Medulla oblongata (tissue), 1 donor: ENCODE measurements around the gene RASA3.
A peak's percentile ranks its signal among the peaks of the same experiment; 100 is the strongest.
"Not testable (repeated sequence)": the region's sequence is repeated elsewhere in the genome, so short reads cannot be mapped to it uniquely, and the experiment has no call there.

ENCODE experiments used
- DNase-seq: peaks from one replicate; pipeline ENCODE4 v3.0.0-alpha.2; 2015; ENCODE audit errors: extremely low spot score

The RASA3 gene

DNA sequence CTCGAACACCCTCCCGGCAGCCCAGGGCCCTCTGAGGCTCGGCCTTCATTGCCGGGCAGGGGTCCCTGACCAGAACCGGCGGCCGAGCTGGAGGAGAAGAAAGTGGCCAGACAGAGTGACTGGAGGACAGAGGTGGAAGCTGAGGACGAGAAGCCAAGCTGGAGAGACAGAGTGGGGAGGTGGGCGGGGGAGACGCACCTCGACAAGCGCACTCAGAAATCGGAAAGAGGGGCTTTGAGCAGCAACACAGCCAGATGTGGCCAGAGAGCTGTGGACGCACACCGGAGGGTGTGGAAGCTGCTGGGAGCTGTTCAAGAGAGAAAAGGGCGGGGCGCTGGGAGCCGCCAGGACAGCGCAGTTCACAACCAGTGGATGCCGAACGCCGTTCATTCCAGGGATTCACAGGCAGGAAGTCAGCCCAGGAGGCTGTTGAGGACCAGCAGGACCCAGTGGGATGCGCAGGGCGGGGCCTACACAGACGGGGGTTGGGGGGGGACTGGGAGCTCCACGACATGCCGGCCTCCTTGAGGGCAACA lies 130.3 kb downstream of the RASA3 start:
- DNase-seq: no peak

GRCh38 chr13:114001331-114002008 lies 131.0 kb downstream of the RASA3 start:
- DNase-seq: no peak

DNA sequence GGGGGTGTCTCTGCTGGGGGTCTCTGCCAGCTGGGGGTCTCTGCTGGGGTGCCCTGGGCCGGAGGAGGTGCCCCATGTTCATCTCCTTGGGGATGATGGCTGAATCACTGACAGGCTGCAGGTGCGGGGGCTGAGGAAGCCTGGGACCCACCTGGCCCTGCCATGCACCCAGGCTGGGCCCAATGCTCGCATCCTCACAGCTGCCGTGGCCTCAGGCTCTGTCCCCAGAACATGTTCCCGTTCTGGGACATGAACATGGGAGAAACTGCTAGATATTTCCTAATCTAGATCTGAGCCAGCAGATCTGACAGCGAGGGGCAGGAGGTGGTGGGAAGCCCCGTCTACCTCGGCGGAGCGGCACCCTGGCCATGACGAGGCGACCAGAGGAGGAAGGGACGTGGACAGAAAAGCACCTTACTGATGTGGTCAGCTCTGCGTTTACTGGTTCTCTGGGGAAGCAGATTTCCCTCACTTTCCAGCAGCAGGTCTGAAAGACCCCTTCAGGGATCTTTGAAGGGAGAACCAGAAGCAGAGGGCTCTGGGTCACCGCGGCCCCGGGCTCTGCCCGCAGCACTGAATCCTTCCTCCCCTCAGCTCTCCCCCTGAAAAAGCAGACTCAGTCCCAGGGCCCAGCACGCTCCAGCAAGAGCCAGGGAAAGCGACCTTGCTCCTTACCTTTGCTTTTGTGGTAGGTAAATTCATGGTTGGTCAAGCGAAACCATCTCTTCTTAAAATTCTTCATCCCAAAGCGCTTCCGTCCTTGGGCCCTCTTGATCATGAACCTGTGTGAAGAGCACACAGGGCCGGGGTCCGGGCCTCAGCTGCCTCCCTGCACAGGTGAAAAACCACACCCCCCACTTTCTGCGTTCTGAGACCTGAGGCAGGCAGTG lies 132.0 kb downstream of the RASA3 start:
- no peak for DNase-seq

DNA sequence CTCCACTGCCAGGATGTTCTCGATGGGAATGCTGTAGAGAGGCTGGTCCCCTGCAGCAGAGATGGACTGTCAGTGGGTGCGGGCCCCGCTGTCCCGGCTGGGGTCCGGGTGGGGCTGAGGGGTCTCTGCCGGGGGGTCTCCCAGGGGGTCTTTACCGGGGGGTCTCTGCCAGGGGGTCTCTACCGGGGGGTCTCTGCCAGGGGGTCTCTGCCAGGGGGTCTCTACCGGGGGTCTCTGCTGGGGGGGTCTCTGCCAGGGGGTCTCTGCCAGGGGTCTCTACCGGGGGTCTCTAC lies 132.9 kb downstream of the RASA3 start:
- no peak for DNase-seq

GRCh38 chr13:113998781-113999617 lies 133.4 kb downstream of the RASA3 start:
- DNase-seq: no peak

DNA sequence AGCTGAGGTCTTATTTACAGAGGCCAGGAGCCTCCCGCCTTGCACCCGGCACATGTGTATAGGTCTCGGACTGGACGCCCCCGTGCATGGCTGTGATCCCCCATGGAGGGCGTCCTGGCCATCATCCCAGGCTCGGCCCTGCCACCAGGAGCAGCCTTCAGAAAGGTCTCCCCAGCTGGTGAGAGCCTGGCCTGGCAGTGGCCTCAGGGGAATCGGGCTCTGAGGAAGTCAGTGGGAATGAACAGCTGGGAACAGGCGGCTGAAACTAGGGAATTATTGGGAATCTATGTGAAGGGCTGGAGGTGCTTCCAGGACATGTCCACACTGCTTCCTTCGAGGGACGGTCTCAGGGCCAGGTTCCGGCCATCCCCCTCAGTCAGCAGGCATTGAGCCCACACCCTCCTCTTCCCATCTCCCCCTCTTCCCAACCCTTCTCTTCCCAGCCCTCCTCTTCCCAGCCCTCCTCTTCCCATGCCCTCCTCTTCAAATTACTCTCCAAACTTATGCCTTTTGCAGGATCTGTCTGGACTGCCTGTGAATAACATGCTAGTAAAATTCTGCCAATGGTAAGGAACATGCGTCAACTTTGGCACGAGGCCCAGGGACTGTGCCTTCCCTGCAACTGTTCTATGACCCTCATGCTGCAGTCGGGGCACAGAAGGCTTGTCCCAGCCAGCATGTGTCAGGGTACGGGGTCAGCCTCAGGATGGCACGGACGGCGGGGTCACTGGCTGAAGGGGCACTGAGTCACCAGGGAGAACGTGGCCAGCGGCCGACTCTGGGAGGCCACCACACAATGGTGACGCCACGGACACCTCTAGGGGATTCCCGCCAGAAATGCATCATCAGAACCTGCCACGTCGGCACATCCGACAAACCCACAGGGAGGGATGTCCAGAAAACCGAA lies 134.3 kb downstream of the RASA3 start:
- no peak for DNase-seq

DNA sequence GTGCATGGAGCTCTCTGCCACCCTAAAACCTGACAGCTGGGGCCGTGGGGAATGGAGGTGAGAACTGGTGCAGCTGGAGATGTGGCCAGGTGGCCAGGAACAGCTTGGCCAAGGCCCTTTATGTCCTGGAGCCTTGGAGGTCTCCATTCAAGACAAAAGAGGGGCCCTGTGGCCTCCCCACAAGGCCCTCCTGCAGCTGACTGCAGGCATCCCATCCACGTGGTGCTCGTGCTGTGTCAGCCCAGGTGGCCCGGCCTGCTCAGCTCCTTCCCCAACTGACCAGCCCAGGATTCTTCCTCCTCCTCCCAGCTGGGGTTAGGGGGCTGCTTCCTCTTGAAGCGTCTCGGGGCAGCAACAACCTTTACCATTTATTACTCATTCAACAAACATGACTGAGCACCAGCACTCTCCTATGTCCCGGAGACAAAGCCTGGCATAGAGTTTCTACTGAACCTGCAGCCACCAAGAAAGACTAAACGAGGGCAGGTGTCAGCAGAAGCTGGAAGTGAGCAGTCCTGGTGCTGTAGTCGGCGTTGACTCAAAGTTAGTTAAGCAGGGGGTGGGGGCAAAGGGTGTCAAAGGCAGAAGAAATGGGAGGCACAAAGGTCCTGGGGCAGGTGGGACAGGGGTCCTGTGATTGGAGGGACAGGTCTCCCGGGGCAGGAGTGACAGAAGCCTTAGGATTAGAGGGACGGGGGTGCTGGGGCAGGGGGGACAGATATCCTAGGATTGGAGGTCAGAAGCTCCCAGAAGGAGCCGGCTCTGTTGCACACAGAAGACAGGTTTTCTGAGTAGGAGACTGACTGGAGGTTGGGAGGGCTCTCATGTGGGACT lies 135.3 kb downstream of the RASA3 start:
- DNase-seq: no peak

GRCh38 chr13:113996081-113996911 lies 136.1 kb downstream of the RASA3 start:
- no peak for DNase-seq

GRCh38 chr13:113995051-113995601 lies 137.3 kb downstream of the RASA3 start:
- DNase-seq: no peak

DNA sequence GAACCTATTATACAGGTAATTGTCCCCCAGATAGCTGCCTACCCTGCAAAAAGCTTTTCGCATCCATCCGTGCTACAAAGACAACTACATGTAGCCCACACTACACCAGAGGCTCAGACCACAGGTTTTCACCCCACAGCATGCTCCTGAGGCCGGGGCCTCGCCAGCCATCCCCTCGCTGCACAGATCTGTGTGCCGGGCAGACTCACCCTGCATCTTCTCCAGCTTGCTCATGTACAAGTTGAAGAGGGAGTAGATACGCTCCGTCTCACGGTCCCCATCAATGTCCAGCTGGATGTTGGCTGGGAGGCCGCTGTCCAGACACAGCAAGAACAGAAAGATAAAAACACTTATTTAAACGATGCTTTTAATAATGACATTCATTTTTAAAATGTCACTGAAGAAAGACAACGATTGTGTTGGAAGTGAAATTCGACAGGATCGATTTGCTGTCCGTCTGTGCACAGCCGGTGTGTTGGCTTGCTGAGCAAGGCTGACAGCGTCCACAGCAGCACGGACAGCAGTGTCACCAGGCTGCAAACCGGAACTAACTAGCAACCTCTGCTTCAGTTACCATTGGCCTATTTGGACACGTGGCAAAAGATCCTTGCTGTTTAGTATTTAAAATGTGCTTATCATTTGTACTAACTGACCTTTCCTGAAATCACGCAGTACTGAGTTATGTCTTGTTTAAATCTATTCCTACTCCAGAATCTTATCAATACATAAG lies 140.0 kb downstream of the RASA3 start:
- no peak for DNase-seq

DNA sequence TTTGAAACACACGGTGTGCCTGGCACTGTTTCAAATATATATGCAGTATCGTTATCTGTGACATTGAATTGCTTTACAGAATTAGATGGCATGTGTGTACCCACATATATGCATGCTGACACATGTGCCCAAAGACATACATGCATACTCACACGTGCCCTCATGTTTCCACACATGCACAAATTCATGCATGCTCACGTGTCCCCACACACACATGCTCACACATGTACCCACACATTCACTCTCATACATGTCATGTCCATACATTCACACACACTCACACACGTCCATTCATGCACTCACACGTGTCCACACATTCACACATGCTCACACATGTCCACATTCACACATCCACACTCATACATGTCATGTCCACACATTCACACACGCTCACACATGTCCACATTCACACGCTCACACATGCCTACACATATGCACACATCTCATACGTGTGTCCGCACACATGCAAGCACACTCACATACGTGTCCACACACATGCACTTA lies 140.7 kb downstream of the RASA3 start:
- no peak for DNase-seq

GRCh38 chr13:113991191-113991669 lies 141.2 kb downstream of the RASA3 start:
- DNase-seq: peak; percentile 12

GRCh38 chr13:113990321-113990837 lies 142.0 kb downstream of the RASA3 start:
- no peak for DNase-seq

DNA sequence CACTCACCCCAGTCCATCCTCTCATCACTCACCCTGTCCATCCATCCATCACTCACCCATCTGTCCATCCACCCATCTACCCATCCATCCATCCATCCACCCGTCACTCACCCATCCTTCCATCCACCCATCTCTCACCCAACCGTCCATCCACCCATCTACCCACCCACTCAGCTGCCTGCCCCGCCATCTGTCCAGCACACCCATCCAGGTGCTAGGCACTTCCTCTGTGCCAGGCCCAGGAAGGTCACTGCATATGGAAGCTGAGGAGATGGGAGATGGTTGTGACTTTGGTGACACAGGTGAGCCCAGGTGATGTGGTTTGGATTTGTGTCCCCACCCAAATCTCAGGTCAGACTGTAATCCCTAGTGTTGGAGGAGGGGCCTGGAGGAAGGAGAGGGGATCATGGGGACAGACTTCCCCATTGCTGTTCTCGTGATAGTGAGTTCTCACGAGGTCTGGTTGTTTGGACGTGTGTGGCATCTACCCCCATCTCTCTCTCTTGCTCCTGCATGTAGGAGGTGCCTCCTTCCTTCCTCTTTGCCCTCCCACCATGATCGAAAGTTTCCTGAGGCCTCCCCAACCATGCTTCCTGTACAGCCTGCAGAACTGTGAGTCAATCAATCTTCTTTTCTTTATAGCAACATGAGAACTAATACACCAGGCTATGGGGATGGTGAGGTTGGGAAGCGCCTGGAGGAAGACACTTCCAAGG lies 142.7 kb downstream of the RASA3 start:
- no peak for DNase-seq

DNA sequence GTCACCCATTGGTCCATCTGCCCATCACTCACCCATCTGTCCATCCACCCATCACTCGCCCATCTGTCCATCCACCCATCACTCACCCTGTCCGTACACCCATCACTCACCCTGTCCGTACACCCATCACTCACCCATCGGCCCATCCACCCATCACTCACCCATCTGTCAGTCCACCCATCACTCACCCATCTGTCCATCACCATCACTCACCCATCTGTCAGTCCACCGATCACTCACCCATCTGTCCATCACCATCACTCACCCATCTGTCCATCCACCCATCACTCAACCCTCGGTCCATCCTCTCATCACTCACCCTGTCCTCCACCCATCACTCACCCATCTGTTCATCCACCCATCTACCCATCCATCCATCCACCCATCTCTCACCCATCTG lies 143.6 kb downstream of the RASA3 start:
- not testable (repeated sequence) for DNase-seq

DNA sequence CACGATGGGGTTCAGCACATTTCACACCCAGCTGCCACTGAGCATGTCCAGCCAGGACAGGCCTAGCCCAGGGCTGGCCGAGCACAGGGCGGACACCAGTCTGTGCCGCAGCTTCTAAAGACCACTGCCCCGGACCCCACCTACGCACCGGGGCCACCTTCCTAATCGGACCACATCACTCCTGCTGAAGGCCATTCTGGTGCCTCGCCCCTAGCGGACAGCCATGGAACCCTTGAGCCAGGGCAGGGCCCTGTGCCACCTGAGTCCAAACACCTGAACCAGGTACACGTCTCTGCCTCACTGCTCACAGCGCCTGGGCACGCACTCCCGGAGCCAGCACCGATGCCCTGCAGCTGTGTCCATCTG lies 150.1 kb downstream of the RASA3 start:
- DNase-seq: no peak
